ENCODE data around the gene MAP4K3. TPM values are rescaled to one million over a fixed set of nuclear protein-coding genes. Genes with fewer than 3 reads are reported as not detected.

MAP4K3 gene
- 10 to 100 TPM; 12.5 to 23.1 (median 18.5) TPM for total RNA-seq
- 10 to 100 TPM in 1 of 2 donors, 1 to 10 TPM in 1; 8.2 to 13.3 TPM for polyA plus RNA-seq

DNA sequence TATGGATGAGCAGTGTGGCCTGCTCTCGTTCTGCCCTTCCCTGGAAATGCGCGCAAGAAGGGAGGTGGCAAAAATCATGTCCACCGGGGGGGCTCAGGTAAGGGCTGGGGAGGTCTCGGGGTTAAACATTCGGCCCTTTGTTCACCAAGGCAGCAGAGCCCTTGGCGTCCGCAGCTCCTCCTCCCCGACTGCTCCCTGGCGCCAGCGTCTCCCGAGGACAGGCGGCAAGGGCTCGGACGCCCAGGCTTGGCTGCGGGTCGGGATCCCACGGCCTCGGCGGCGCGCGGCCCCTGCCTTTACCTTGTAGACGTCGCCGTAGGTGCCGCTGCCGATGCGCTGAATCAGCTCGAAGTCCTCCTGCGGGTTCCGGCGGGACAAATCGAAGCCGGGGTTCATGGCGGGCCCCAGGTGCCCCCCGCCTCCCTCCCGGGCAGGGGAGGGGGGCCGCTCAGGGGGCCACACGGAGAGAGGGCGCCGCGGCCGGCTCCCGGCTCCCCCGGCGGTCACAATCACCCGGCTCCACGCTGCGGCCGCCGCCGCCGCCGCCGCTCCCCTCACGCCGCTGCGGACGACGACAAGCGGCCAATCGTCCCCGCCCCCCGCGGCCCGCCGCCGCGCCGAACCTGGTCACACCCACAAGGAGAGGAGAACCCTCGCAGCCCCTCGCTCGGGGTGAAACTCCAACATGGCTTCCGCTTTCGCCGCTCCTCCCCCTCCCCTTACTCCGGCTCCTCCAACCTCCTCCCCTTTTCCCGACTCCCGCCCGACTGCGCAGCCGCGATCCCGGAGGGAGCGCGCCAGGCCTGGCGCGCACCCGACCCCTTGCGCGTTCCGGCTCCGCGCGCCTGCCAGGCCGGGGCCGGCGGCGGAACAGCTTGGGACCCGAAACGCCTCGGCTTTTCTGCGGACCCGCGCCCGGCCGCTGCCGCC lies at the start of gene MAP4K3:
TSS of gene MAP4K3 (minus strand) at position 694 of the 930 bp plus-strand sequence. CDS start at position 396, 298 bp downstream.
- TF ChIP-seq, protein P1, sequence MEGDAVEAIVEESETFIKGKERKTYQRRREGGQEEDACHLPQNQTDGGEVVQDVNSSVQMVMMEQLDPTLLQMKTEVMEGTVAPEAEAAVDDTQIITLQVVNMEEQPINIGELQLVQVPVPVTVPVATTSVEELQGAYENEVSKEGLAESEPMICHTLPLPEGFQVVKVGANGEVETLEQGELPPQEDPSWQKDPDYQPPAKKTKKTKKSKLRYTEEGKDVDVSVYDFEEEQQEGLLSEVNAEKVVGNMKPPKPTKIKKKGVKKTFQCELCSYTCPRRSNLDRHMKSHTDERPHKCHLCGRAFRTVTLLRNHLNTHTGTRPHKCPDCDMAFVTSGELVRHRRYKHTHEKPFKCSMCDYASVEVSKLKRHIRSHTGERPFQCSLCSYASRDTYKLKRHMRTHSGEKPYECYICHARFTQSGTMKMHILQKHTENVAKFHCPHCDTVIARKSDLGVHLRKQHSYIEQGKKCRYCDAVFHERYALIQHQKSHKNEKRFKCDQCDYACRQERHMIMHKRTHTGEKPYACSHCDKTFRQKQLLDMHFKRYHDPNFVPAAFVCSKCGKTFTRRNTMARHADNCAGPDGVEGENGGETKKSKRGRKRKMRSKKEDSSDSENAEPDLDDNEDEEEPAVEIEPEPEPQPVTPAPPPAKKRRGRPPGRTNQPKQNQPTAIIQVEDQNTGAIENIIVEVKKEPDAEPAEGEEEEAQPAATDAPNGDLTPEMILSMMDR (IDR thresholded peaks at IDR 0.05) = no peak
- H3K9me3 ChIP-seq = no peaks in the 10 kb centered on the region
- WGBS, 2 donors = 0% methylated on average over 69 to 109 of the region's 109 CpGs
- DNase-seq (peak; percentile 93 to 96 (median 94)), FAIRE-seq (no peak), ATAC-seq (peak; percentile 87 to 94 (median 93))
- H3K4me1 ChIP-seq = peaks cover 17 to 56% (median 34%) of the 10 kb centered on the region in 3 donors
- H3K27ac ChIP-seq = peak within 1 kb of the TSS; percentile 64 to 94 (median 80)
- no peaks in the 10 kb centered on the region for H3K27me3 ChIP-seq
- intact Hi-C loops (cut with DNase I) = no loop called here
- no peaks in the 10 kb centered on the region for H3K36me3 ChIP-seq
- H3K4me3 ChIP-seq = peak within 1 kb of the TSS; percentile 64 to 94 (median 81)

DNA sequence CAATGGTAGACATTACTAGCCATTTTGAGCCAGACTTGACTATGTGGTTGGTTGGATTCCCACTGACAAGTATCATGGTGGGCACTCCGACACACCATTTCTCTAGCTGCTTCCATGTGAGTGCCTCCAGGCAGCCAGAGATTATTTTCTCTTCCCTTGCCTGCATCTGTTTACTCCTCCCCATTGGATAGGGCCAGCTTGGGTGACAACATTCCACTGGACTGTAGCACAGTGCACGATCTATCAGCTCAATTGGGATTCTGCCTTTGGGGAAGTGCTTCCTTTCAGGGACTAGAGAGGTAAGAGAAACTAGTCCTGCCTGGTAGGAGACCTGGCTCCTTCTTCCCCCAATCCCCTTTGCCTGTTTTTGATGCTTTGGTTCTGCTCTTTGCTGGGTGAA lies 49.0 kb upstream of the MAP4K3 start:
- Histone ChIP-seq H3K27me3 (no peaks in the 10 kb centered on the region), H3K4me3 (no peak overlapping the region), H3K9me3 (no peaks in the 10 kb centered on the region), H3K36me3 (no peaks in the 10 kb centered on the region), H3K27ac (no peak overlapping the region), H3K4me1 (peaks cover 0 to 9% (median 0%) of the 10 kb centered on the region in 3 donors)
- ATAC-seq = no peak
- no peak for DNase-seq
- 95 to 96% methylated on average over 2 of the region's 2 CpGs for WGBS, 2 donors
- no peak for FAIRE-seq
- TF ChIP-seq, protein P1 (IDR thresholded peaks at IDR 0.05) = no peak
- intact Hi-C loops (cut with DNase I) = no loop called here

DNA sequence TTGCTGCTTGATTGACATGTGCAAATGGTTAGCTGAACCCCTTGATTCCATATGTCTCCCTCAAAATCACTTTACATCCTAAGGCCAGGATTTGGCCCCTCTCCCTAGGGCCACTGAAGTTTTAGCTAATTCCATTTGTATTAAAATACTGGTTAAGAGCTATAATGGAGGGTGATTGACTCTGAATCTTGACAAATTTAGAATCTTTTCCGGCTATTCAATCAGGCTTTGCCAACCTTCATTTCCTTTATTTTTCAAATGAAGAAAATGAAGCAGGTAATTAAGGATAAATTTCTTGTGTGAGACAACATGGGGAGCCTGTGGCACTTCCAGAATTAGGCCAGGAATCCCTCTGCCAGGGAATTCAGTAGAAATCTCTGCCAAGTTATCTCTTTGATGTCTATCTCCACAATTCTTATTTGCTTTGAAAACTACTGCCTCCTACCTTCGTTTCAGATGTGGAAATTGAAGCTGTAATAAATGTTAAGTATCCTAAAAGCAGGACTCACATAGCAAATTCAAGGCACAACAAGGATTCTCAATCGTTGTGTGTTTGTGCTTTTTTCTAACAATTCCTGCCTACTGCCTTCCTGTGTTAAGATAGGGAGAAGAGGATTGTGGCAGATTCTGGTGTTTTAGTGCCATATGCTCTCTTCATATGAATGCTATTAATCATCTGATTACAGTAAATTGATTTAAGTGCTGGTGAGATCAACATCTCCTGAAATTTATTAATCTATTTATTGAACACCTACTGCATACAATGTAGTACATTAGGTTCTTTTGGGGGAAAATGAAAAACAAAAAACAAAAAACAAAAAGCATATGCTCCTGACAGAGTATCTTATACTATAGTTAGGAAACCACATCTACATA lies 47.8 kb upstream of the MAP4K3 start:
- no peak for FAIRE-seq
- Histone ChIP-seq H3K4me3 (no peak overlapping the region), H3K36me3 (no peaks in the 10 kb centered on the region), H3K27me3 (no peaks in the 10 kb centered on the region), H3K4me1 (peaks cover 0 to 9% (median 0%) of the 10 kb centered on the region in 3 donors), H3K9me3 (no peaks in the 10 kb centered on the region), H3K27ac (no peak overlapping the region)
- intact Hi-C loops (cut with DNase I) = no loop called here
- DNase-seq = no peak
- no peak for ATAC-seq
- TF ChIP-seq, protein P1 (IDR thresholded peaks at IDR 0.05) = no peak
- WGBS, 2 donors = 59 to 64% methylated on average over 3 of the region's 3 CpGs

DNA sequence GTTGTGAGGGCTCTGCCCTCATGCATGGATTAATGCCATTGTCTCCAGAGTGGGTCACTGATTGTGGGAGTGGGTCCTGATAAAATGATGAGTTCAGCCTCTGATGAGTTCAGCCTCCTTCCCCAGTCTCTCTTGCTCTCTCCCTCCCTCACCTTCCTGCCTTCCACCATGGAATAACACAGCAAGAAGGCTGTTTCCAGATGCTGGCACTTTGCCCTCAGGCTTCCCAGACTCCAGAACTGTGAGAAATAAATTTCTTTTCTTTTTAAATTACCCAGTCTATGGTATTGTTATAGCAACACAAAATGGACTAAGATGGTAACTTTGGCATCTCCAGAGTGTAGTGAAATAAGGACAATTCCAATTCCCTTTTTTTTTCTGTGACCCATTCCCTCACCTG lies 47.1 kb upstream of the MAP4K3 start:
- H3K27me3 ChIP-seq = no peaks in the 10 kb centered on the region
- intact Hi-C loops (cut with DNase I) = no loop called here
- ATAC-seq (no peak), DNase-seq (no peak), FAIRE-seq (no peak)
- no peaks in the 10 kb centered on the region for H3K9me3 ChIP-seq
- H3K27ac ChIP-seq = no peak overlapping the region
- TF ChIP-seq, protein P1 (IDR thresholded peaks at IDR 0.05) = no peak
- peaks cover 0 to 9% (median 0%) of the 10 kb centered on the region in 3 donors for H3K4me1 ChIP-seq
- no peaks in the 10 kb centered on the region for H3K36me3 ChIP-seq
- H3K4me3 ChIP-seq = no peak overlapping the region

All from pancreas (tissue), 10 donors.